Measurements from ENCODE around the gene INKA1.
"Not testable (repeated sequence)": the region's sequence is repeated elsewhere in the genome, so short reads cannot be mapped to it uniquely, and the experiment has no call there.

INKA1 gene

GRCh38 chr3:49802719-49803464, at the start of gene INKA1:
INKA1 (plus strand) TSS chr3:49803261; CDS start chr3:49803393, 132 bp downstream.
- FAIRE-seq (peak; percentile 94), DNase-seq (ENCODE audit: extremely low spot score, insufficient read length, low read depth) (peak; percentile 81)

- no peak for FAIRE-seq
- no peak for DNase-seq (ENCODE audit: extremely low spot score, insufficient read length, low read depth)
Observed at GRCh38 chr3:49754536-49754935, 48.5 kb upstream of the INKA1 start.

- no peak for FAIRE-seq
Observed at GRCh38 chr3:49756036-49756435, 47.0 kb upstream of the INKA1 start.

DNA sequence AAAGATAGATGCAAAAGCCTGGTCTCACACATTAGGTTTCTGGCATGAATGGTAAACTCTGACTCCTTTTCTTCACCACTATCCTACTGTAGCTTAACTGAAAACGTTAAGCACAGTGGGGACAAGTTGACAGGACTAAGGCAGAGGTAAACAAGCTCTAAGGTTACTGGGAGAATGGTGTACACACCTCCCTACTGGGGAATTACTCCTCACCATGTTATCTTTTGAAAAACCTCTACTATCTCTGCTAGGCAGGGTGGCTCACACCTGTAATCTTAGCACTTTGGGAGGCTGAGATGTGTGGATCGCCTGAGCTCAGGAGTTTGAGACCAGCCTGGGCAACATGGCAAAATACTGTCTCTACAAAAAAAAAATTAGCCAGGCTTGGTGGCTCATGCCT, 45.9 kb upstream of the INKA1 start:
- FAIRE-seq, result no peak

More at GRCh38 chr3:49756036-49756435, 47.0 kb upstream of the INKA1 start:
- no peak for DNase-seq (ENCODE audit: extremely low spot score, insufficient read length, low read depth)

DNA sequence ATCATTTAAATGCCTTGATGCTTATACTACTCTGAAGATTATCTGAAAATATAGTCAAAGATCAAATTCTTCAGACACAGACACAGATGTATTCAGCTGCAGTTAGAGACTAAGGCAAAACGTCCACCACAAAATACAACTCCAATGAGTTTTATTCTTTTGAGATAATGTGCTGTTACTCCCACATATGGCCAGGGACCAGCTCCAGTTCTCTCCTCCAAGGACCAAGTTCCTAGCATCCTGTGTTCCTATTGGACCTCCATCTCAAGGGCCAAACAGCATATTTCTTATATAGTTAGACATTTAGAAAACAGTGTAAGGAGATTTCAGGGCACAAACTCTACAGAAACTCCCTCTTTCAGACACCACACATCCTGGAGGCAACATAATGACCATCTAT, 43.8 kb upstream of the INKA1 start:
- no peak for DNase-seq (ENCODE audit: extremely low spot score, insufficient read length, low read depth)
- no peak for FAIRE-seq

More for the DNA sequence above, 45.9 kb upstream of the INKA1 start:
- no peak for DNase-seq (ENCODE audit: extremely low spot score, insufficient read length, low read depth)

DNA sequence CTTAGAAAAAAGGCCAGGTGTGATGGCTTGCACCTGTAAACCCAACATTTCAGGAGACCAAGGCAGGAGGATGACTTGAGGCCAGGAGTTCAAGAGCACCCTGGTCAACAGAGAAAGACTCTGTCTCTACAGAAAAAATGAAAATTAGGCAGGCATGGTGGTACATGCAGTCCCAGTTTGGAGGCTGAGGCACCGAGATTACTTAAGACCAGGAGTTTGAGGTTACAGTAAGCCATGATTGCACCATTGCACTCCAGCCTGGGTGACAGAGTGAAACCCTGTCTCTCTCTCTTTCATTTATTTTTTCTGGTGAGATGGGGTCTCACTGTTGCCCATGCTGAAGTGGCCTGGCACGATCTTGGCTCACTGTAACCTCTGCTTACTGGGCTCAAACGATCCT, 41.4 kb upstream of the INKA1 start:
- no peak for DNase-seq (ENCODE audit: extremely low spot score, insufficient read length, low read depth)

DNA sequence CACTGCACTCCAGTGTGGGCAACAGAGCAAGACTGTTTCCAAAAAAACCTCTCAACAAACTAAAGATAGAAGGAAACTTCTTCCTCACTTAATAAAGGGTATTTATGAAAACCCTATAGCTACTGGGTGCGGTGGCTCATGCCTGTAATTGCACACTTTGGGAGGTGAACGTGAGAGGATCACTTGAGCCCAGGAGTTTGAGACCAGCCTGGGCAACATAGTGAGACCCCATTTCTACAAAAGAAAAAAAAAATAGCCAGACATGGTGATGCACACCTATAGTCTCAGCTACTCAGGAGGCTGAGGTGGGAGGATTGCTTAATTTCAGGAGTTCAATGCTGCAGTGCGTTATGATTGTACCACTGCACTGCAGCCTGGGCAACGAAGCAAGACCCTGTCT, 39.1 kb upstream of the INKA1 start:
- DNase-seq (ENCODE audit: extremely low spot score, insufficient read length, low read depth) (no peak), FAIRE-seq (no peak)

More for the DNA sequence above, 41.4 kb upstream of the INKA1 start:
- no peak for FAIRE-seq

- FAIRE-seq, result no peak
- no peak for DNase-seq (ENCODE audit: extremely low spot score, insufficient read length, low read depth)
Observed at GRCh38 chr3:49769286-49769915, 33.7 kb upstream of the INKA1 start.

DNA sequence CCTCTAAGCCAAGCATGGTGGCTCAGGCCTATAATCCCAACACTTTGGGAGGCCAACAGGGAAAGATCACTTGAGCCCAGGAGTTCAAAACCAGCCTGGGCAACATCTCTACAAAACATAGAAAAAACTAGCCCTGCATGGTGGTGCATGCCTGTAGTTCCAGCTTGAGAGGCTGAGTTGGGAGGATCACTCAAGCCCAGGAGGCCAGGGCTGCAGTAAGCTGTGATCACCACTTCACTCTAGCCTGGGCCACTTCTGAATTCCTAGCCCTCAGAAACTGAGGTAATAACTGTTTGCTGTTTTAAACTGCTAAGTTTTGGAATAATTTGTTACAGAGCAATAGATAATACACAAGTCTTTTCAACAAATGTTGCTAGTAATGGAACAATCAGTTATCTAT, 33.1 kb upstream of the INKA1 start:
- FAIRE-seq (no peak), DNase-seq (ENCODE audit: extremely low spot score, insufficient read length, low read depth) (no peak)

- DNase-seq (ENCODE audit: extremely low spot score, insufficient read length, low read depth) (no peak), FAIRE-seq (peak; percentile 18)
Observed at GRCh38 chr3:49771340-49771938, 31.6 kb upstream of the INKA1 start.

- FAIRE-seq (no peak), DNase-seq (ENCODE audit: extremely low spot score, insufficient read length, low read depth) (no peak)
Observed at GRCh38 chr3:49772703-49773102, 30.4 kb upstream of the INKA1 start.

GRCh38 chr3:49775538-49775937, 27.5 kb upstream of the INKA1 start:
- FAIRE-seq, result no peak

DNA sequence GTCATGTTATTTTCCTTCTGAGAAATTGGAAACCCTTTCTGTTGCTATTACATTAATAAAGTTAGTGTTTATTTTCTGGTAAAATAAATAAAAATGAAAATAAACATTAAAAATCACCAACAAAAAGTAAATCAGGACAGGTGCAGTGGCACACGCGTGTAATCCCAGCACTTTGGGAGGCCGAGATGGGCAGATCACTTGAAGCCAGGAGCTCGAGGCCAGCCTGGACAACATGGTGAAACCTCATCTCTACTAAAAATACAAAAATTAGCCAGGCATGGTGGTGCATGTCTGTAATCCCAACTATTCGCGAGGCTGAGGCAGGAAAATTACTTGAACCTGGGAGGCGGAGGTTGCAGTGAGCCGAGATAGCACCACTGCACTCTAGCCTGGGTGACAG, 27.0 kb upstream of the INKA1 start:
- FAIRE-seq; DNase-seq (ENCODE audit: extremely low spot score, insufficient read length, low read depth): not testable (repeated sequence)

More at GRCh38 chr3:49775538-49775937, 27.5 kb upstream of the INKA1 start:
- DNase-seq (ENCODE audit: extremely low spot score, insufficient read length, low read depth), result no peak

- DNase-seq (ENCODE audit: extremely low spot score, insufficient read length, low read depth), result no peak
- FAIRE-seq, result no peak
Observed at GRCh38 chr3:49779358-49780079, 23.5 kb upstream of the INKA1 start.

DNA sequence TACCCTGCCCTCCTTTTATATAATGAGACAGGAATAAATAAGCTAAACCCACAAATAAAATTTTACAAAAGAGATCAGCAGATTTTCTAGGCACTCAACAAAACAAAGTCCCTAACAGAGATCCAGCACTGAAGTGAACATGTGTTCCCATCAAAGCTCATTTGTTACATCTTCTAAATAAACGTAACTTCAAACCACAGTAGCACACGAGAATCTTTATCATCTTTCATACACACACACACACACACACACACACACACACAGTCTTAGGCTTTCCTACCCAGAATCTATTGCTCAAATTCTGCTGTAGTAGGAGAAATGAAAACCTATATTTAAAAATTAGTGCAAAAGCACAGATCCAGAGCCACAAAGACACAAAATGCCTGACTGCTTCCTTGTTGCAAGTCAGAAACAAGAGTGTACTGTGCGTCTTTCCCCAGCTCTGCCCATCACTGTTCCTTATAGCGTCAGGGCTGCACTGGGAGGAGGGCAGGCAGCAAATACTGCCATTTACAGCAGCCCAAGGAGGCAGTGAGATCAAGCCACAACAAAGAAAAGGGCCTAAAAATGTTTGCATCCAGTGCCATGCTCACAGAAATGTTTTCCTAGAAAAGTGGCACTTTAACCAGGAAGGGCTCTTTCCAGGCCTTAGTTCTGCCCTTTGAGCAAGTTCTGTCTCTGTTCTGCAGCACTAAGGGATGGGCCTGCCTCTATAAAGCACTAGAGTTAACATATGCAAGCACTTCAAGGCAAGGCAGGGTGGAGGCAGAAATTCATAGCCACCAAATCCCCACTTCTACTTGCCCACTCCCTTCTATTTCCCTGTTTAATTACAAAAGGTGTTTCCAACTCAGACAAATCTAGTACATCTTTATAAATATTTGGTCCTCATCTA, 22.7 kb upstream of the INKA1 start:
- DNase-seq (ENCODE audit: extremely low spot score, insufficient read length, low read depth) (no peak), FAIRE-seq (no peak)

- not testable (repeated sequence) for FAIRE-seq; DNase-seq (ENCODE audit: extremely low spot score, insufficient read length, low read depth)
Observed at GRCh38 chr3:49780975-49781365, 22.1 kb upstream of the INKA1 start.

GRCh38 chr3:49781415-49782199, 21.5 kb upstream of the INKA1 start:
- FAIRE-seq, result no peak

DNA sequence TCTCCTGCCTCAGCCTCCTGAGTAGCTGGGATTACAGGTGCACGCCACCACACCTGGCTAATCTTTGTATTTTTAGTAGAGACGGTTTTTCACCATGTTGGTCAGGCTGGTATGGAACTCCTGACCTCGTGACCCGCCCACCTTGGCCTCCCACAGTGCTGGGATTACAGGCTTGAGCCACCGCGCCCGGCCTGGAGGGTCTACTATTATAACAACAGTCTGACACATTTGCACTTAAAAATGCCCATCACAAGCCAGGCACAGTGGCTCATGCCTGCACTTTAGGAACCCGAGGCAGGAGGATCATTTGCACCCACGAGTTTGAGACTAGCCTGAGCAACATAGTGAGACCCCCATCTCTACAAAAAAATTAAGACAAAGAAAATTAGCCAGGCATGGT, 20.8 kb upstream of the INKA1 start:
- FAIRE-seq; DNase-seq (ENCODE audit: extremely low spot score, insufficient read length, low read depth): not testable (repeated sequence)

More at GRCh38 chr3:49781415-49782199, 21.5 kb upstream of the INKA1 start:
- DNase-seq (ENCODE audit: extremely low spot score, insufficient read length, low read depth), result no peak
